Stomach (tissue), 9 donors: Measurements from ENCODE around the gene SLC6A3. TPM values are rescaled to one million over a fixed set of nuclear protein-coding genes. Genes with fewer than 3 reads are reported as not detected.
"Not testable (repeated sequence)": the region's sequence is repeated elsewhere in the genome, so short reads cannot be mapped to it uniquely, and the experiment has no call there.

Experiments used
- DNase-seq, 2 donors: peaks; one replicate each; pipeline versions ENCODE4 v3.0.0 to v3.0.0-alpha.2; 2013 to 2019
- H3K27ac ChIP-seq, 5 donors: fragments of 200-600 bp in 4 of 5; sonication (generic) in 4 of 5; one replicate each; pipeline ENCODE4 v1.5.1; 2013 to 2019; ENCODE audit warnings: mild to moderate bottlenecking in 1 of 5, moderate library complexity in 1 of 5
- H3K27me3 ChIP-seq, 3 donors: fragments of 200-600 bp; sonication (generic); one replicate each; pipeline ENCODE4 v1.5.1; 2017 to 2019; ENCODE audit warnings: mixed run types in 1 of 3
- H3K36me3 ChIP-seq, 4 donors: fragments of 200-600 bp; sonication (generic); 1 replicate in 3 of 4; 2 replicates in 1 of 4; pipeline ENCODE4 v1.5.1; 2016 to 2019
- H3K4me1 ChIP-seq, 4 donors: fragments of 200-600 bp; sonication (generic); one replicate each; pipeline ENCODE4 v1.5.1; 2016 to 2019
- H3K4me3 ChIP-seq, 4 donors: fragments of 200-600 bp; sonication (generic) in 3 of 4; one replicate each; pipeline ENCODE4 v1.5.1; 2016 to 2019; ENCODE audit warnings: mild to moderate bottlenecking in 1 of 4
- H3K9me3 ChIP-seq, 4 donors: fragments of 200-600 bp; sonication (generic); one replicate each; pipeline ENCODE4 v1.5.1; 2016 to 2019
- EP300 ChIP-seq: sonication (generic); formaldehyde crosslinking; IDR thresholded peaks from one replicate; pipeline ENCODE4 v1.6.1; 2017; ENCODE audit warnings: antibody characterized with exemption
- POLR2A ChIP-seq, 4 donors: fragments of 450-650 bp; IDR thresholded peaks; one replicate each; pipeline ENCODE4 v1.6.1; 2016; ENCODE audit warnings: antibody characterized with exemption in 4 of 4, control low read depth in 2 of 4, mild to moderate bottlenecking in 1 of 4, moderate library complexity in 1 of 4
- POLR2AphosphoS5 ChIP-seq, 3 donors: sonication (generic); formaldehyde crosslinking; IDR thresholded peaks; one replicate each; pipeline ENCODE4 v1.6.1; 2016; ENCODE audit warnings: antibody characterized with exemption in 3 of 3
- WGBS, 5 donors: extraction: QIAGEN DNeasy Blood & Tissue Kit in 3 of 5; methylation state at CpG; one replicate each; pipeline versions ENCODE4 v1.1.5 to v1.1.7; 2013 to 2018; 5-methylcytosine and 5-hydroxymethylcytosine counted together
- intact Hi-C: fragments of 100-400 bp; cut with DNase I; formaldehyde crosslinking; loops from one replicate; pipeline ENCODE4 v1.15.1; 2023; ENCODE audit warnings: low total_unique reads
- polyA plus RNA-seq, 3 donors: library from polyadenylated mRNA; stranded (reverse); fragments of 200-250 nt; gene quantifications; one replicate each; pipeline ENCODE4 v1.2.3, GENCODE V29; 2013
- total RNA-seq, 5 donors: library from RNA; depleted of rRNA; stranded (reverse); fragments of >200 nt; gene quantifications; one replicate each; pipeline versions ENCODE4 v1.1.0 to v1.2.3, GENCODE V29; 2014 to 2016
- TF ChIP-seq, protein P1 (sequence below), 7 experiments: fragments of 450-650 bp in 4 of 7; fragments of 200-600 bp in 3 of 7; sonication (generic) in 3 of 7; IDR thresholded peaks; one replicate each; pipeline ENCODE4 v1.5.1; 2016 to 2019; ENCODE audit warnings: antibody characterized with exemption in 7 of 7, control low read depth in 2 of 7, mild to moderate bottlenecking in 1 of 7
- donor health status: healthy with polysubstance abuse.
- donor health status: Bipolar disorder and iron deficiency.
- donor health status: healthy.

The SLC6A3 gene
- total and polyA plus RNA-seq, 8 donors = 0.05 TPM; not detected in 7

DNA sequence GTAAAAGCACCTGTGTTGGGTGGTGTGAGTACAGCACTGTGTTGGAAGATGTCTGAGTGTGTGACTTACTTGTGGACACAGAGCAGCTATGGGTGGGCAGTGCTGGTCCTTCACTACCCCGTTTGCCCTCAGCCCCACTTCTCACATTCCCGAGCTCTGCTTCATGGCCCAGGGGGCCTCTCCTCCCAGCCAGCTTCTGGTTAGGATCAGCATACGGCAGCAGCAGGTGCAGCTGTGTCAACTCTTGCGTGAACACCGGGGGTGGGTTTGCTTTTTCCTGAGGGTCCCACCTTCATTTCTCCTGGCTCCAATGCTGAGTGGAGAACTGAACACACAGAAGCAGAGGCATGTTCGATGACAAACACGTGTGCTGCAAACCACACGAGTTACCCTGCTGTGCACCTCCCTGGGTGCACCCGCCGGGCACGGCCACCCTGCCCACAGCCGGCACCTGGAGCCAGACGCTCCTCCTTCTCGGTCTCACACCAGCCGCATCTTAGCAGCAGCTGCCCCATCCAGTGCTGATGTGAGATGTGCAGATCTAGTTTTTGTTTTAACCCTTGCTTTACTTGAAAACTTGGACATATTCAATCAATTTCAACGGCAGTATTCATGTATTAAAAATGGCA lies 14.9 kb upstream of the SLC6A3 start:
- H3K9me3 ChIP-seq = peaks cover 6 to 21% (median 10%) of the 10 kb centered on the region in 4 donors
- H3K27ac ChIP-seq = no peak overlapping the region
- intact Hi-C loops = no loop called here
- no peak for TF ChIP-seq POLR2AphosphoS5 (IDR thresholded peaks at IDR 0.05)
- no peak for TF ChIP-seq EP300
- TF ChIP-seq, protein P1, sequence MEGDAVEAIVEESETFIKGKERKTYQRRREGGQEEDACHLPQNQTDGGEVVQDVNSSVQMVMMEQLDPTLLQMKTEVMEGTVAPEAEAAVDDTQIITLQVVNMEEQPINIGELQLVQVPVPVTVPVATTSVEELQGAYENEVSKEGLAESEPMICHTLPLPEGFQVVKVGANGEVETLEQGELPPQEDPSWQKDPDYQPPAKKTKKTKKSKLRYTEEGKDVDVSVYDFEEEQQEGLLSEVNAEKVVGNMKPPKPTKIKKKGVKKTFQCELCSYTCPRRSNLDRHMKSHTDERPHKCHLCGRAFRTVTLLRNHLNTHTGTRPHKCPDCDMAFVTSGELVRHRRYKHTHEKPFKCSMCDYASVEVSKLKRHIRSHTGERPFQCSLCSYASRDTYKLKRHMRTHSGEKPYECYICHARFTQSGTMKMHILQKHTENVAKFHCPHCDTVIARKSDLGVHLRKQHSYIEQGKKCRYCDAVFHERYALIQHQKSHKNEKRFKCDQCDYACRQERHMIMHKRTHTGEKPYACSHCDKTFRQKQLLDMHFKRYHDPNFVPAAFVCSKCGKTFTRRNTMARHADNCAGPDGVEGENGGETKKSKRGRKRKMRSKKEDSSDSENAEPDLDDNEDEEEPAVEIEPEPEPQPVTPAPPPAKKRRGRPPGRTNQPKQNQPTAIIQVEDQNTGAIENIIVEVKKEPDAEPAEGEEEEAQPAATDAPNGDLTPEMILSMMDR (IDR thresholded peaks at IDR 0.05) = no peak
- TF ChIP-seq POLR2A (IDR thresholded peaks at IDR 0.05) = no peak
- no peaks in the 10 kb centered on the region for H3K4me1 ChIP-seq
- H3K27me3 ChIP-seq = no peaks in the 10 kb centered on the region
- peaks cover 15 to 49% (median 44%) of the 10 kb centered on the region in 4 donors for H3K36me3 ChIP-seq
- no peak overlapping the region for H3K4me3 ChIP-seq
- WGBS, 5 donors = 74 to 85% (median 82%) methylated on average over 16 of the region's 16 CpGs
- no peak for DNase-seq

DNA sequence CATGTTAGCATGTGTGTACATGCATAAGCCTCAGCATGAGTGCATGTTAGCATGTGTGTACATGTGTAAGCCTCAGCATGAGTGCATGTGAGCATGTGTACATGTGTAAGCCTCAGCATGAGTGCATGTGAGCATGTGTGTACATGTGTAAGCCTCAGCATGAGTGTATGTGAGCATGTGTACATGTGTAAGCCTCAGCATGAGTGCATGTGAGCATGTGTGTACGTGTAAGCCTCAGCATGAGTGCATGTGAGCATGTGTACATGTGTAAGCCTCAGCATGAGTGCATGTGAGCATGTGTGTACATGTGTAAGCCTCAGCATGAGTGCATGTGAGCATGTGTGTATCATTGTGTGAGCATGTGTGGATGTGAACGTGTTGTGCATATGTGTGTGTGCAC lies 14.2 kb upstream of the SLC6A3 start:
- H3K27me3 ChIP-seq, intact Hi-C loops, H3K4me1 ChIP-seq, H3K4me3 ChIP-seq, DNase-seq, H3K27ac ChIP-seq: not testable (repeated sequence)
- H3K9me3 ChIP-seq = peaks cover 6 to 24% (median 13%) of the 10 kb centered on the region in 4 donors
- peaks cover 15 to 48% (median 43%) of the 10 kb centered on the region in 4 donors for H3K36me3 ChIP-seq
- 84 to 97% (median 94%) methylated on average over 2 of the region's 2 CpGs for WGBS, 5 donors

DNA sequence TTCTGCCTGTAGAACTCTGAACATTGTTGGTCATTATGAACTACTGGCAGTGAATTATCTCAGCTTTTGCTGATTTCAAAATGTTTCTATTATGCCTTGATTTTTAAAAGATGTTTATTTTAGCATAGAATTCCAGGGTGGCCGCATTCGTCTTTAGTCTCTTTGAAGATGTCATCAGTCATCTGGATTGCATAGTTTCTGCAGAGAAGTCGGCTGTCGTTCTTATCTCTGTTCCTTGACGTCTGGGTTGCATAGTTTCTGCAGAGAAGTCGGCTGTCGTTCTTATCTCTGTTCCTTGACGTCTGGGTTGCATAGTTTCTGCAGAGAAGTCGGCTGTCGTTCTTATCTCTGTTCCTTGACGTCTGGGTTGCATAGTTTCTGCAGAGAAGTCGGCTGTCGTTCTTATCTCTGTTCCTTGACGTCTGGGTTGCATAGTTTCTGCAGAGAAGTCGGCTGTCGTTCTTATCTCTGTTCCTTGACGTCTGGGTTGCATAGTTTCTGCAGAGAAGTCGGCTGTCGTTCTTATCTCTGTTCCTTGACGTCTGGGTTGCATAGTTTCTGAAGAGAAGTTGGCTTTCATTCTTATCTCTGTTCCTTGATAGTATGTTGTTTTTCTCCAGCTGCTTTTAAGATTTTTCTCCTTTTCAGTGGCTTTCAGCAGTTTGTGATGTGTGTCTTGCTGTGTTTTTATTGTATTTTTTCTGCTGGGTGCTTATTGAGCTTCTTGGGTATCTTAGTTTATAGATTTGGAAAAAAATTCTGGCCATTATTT lies 11.1 kb upstream of the SLC6A3 start:
- intact Hi-C loops, DNase-seq, H3K27ac ChIP-seq, H3K4me3 ChIP-seq, H3K27me3 ChIP-seq, H3K4me1 ChIP-seq: not testable (repeated sequence)
- WGBS, 5 donors = 65 to 76% (median 74%) methylated on average over 9 to 14 of the region's 20 CpGs
- Histone ChIP-seq H3K9me3 (peaks cover 6 to 43% (median 32%) of the 10 kb centered on the region in 4 donors), H3K36me3 (peaks cover 4 to 17% (median 11%) of the 10 kb centered on the region in 4 donors)

DNA sequence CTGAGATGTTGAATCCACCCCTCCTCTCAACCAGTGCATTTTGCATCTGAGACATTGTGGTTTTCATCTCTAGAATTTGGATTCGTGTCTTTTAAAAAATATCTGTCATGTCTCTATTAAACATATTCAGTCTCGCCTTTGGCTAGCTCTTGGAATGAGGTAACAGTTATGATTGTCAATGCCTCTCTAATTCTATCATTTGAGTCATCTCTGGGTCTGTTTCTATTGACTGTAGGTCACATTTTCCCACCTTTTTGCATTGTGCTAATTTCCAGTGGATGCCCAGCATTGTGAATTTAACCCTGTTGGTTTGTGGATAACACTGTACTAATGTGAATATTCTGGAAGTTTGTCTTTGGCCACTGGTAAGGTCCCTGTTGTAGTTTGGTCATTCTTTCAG lies 8.4 kb upstream of the SLC6A3 start:
- no peak overlapping the region for H3K4me3 ChIP-seq
- peaks cover 6 to 43% (median 32%) of the 10 kb centered on the region in 4 donors for H3K9me3 ChIP-seq
- intact Hi-C loops = no loop called here
- TF ChIP-seq POLR2AphosphoS5 (IDR thresholded peaks at IDR 0.05) (no peak), POLR2A (IDR thresholded peaks at IDR 0.05) (no peak), EP300 (no peak)
- TF ChIP-seq, protein P1 (IDR thresholded peaks at IDR 0.05) = no peak
- no peak overlapping the region for H3K27ac ChIP-seq
- H3K27me3 ChIP-seq = peaks cover 0 to 8% (median 0%) of the 10 kb centered on the region in 3 donors
- H3K4me1 ChIP-seq = no peaks in the 10 kb centered on the region
- DNase-seq = no peak
- WGBS, 5 donors = 66 to 85% (median 78%) methylated on average over 2 of the region's 2 CpGs
- no peaks in the 10 kb centered on the region for H3K36me3 ChIP-seq

DNA sequence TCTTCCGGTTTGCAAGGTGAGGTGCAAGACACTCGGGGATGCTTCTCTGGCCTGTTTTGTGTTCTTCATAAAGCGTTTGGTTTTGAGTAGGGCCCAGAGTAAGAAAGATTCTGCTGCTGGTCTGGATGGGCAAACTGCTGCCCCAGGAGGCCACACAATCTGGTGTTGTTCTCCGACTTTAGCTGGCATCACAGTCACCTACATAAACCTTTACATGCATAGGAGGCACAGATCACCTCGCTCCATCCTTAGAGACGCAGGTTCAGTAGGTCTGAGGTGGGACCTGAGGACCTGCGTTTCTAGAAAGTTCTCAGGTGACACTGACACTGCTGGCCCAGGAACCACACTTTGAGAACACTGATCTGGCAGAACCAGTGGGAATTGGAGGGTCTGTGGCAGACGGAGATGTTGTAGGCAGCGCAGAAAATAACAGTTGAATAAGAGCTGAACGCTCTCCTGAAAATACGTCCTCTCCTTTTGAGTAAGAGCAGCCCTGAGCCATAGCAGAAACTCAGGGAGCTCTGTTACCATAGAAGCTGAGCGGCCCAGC lies 3.9 kb upstream of the SLC6A3 start:
- 84 to 91% (median 85%) methylated on average over 12 of the region's 12 CpGs for WGBS, 5 donors
- peaks cover 17 to 49% (median 30%) of the 10 kb centered on the region in 3 donors for H3K27me3 ChIP-seq
- no peak overlapping the region for H3K27ac ChIP-seq
- no peak for TF ChIP-seq EP300
- TF ChIP-seq POLR2A (IDR thresholded peaks at IDR 0.05) = no peak
- TF ChIP-seq, protein P1 (IDR thresholded peaks at IDR 0.05) = no peak
- TF ChIP-seq POLR2AphosphoS5 (IDR thresholded peaks at IDR 0.05) = no peak
- intact Hi-C loops = no loop called here
- no peaks in the 10 kb centered on the region for H3K36me3 ChIP-seq
- peak in 1 of 2 donors; percentile 7 for DNase-seq
- H3K4me1 ChIP-seq = peaks cover 13 to 23% (median 20%) of the 10 kb centered on the region in 4 donors
- peaks cover 0 to 19% (median 15%) of the 10 kb centered on the region in 4 donors for H3K9me3 ChIP-seq
- H3K4me3 ChIP-seq = no peak overlapping the region
